CD4-positive, alpha-beta memory T cell (primary cell): ENCODE results near the gene TUBGCP3. TPM values are rescaled to one million over a fixed set of nuclear protein-coding genes. Genes with fewer than 3 reads are reported as not detected.

Experiments
- CTCF ChIA-PET: fragments of 350-600 bp; sonication (Branson Sonifier 250); formaldehyde crosslinking; loops from one replicate; lab custom pipeline; 2021; ENCODE audit warnings: inconsistent platforms; ENCODE audit not compliant: partially characterized antibody; lab: Charles Lee
- POLR2A ChIA-PET: fragments of 350-600 bp; sonication (Branson Sonifier 250); formaldehyde crosslinking; loops from one replicate; lab custom pipeline; 2021; ENCODE audit not compliant: partially characterized antibody; lab: Charles Lee
- DNase-seq, 5 donors: peaks; one replicate each; pipeline versions ENCODE4 v3.0.0 to v3.0.0-alpha.2; 2020 to 2022; ENCODE audit warnings: mixed read lengths in 1 of 5
- H3K27ac ChIP-seq: one replicate; pipeline ENCODE4 v1.7.0; 2013; ENCODE audit warnings: low read depth, low read length
- H3K27me3 ChIP-seq: 2 replicates; pipeline ENCODE4 v1.7.0; 2013; ENCODE audit warnings: mild to moderate bottlenecking, low read length, moderate library complexity; ENCODE audit not compliant: insufficient read depth
- H3K36me3 ChIP-seq: 2 replicates; pipeline ENCODE4 v1.7.0; 2013; ENCODE audit warnings: mild to moderate bottlenecking, low read length, moderate library complexity; ENCODE audit not compliant: insufficient read depth
- H3K4me1 ChIP-seq: 2 replicates; pipeline ENCODE4 v1.7.0; 2013; ENCODE audit warnings: mild to moderate bottlenecking, low read length, moderate library complexity; ENCODE audit not compliant: insufficient read depth
- H3K4me3 ChIP-seq, 2 donors: one replicate each; pipeline ENCODE4 v1.7.0; 2013; ENCODE audit warnings: low read length in 2 of 2, mild to moderate bottlenecking in 1 of 2
- H3K9me3 ChIP-seq, 2 donors: one replicate each; pipeline ENCODE4 v1.7.0; 2013; ENCODE audit warnings: low read length in 2 of 2, control low read depth in 1 of 2; ENCODE audit not compliant: control insufficient read depth in 1 of 2
- H3K27ac Mint-ChIP-seq, 7 donors: one replicate each; pipeline ENCODE4 v1.8.0; 2020 to 2021; ENCODE audit warnings: mixed read lengths in 7 of 7, mild to moderate bottlenecking in 6 of 7, inconsistent platforms in 3 of 7, moderate library complexity in 3 of 7
- H3K27me3 Mint-ChIP-seq, 2 donors: one replicate each; pipeline ENCODE4 v1.8.0; 2020 to 2021; ENCODE audit warnings: mixed read lengths in 2 of 2
- H3K36me3 Mint-ChIP-seq, 2 donors: one replicate each; pipeline ENCODE4 v1.8.0; 2020 to 2021; ENCODE audit warnings: mixed read lengths in 2 of 2, inconsistent platforms in 1 of 2, mild to moderate bottlenecking in 1 of 2
- H3K4me1 Mint-ChIP-seq, 4 donors: one replicate each; pipeline ENCODE4 v1.8.0; 2020 to 2021; ENCODE audit warnings: mixed read lengths in 4 of 4, mild to moderate bottlenecking in 1 of 4
- H3K4me3 Mint-ChIP-seq, 8 donors: one replicate each; pipeline ENCODE4 v1.8.0; 2020 to 2021; ENCODE audit warnings: mixed read lengths in 8 of 8, mild to moderate bottlenecking in 7 of 8, moderate library complexity in 6 of 8, inconsistent platforms in 3 of 8
- H3K9me3 Mint-ChIP-seq, 8 donors: one replicate each; pipeline ENCODE4 v1.8.0; 2020 to 2021; ENCODE audit warnings: mixed read lengths in 8 of 8, mild to moderate bottlenecking in 5 of 8, inconsistent platforms in 3 of 8, moderate library complexity in 1 of 8
- intact Hi-C: fragments of 100-400 bp; cut with micrococcal nuclease; formaldehyde crosslinking; loops from one replicate; pipeline ENCODE4 v1.15.1; 2023
- polyA plus RNA-seq, 2 donors: library from polyadenylated mRNA; unstranded; fragments of 300-500 nt; fragmentation: Illumina TruSeq; gene quantifications; one replicate each; pipeline ENCODE4 v1.2.3, GENCODE V29; 2021
- total RNA-seq, 2 experiments: library from RNA; stranded (reverse); gene quantifications; one replicate each; pipeline ENCODE4 v1.2.3, GENCODE V29; 2021

TUBGCP3 gene
- total and polyA plus RNA-seq, 4 experiments from 2014 or later: 13.1 to 43.7 (median 29.1) TPM

DNA sequence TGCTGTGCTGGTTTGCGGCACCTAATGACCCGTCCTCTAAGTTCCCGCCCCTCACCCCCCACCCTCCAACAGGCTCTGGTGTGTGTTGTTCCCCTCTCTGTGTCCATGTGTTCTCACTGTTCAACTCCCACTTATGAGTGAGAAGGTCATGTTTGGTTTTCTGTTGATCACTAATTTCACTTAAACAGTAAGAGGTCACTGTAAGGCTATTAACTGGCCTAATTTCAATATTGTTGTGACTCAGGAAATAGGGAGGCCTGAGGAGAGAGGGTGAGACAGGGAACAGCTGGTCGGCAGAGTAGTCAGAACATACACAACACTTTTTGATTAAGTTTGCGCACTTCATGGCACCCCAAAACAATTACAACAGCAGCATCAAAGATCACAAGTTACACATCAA lies 15.6 kb downstream of the TUBGCP3 start:
- no peaks in the 10 kb centered on the region for H3K27me3 ChIP-seq
- POLR2A ChIA-PET: no interaction called here
- peaks cover 25% of the 10 kb centered on the region for H3K4me1 ChIP-seq
- Mint-ChIP-seq H3K4me1 (peaks cover 45 to 71% (median 59%) of the 10 kb centered on the region in 4 donors), H3K9me3 (peaks cover 0 to 4% (median 0%) of the 10 kb centered on the region in 8 donors), H3K27me3 (no peaks in the 10 kb centered on the region), H3K4me3 (peak overlapping the region in 1 of 8 donors; percentile 18), H3K27ac (peak overlapping the region in 1 of 7 donors; percentile 26), H3K36me3 (peaks cover 19 to 21% of the 10 kb centered on the region in 2 donors)
- peaks cover 9% of the 10 kb centered on the region for H3K36me3 ChIP-seq
- H3K4me3 ChIP-seq: no peak overlapping the region
- no peak overlapping the region for H3K27ac ChIP-seq
- H3K9me3 ChIP-seq: no peaks in the 10 kb centered on the region
- DNase-seq: no peak
- CTCF ChIA-PET: interaction anchor here (1.0 to 1.3 kb wide), 2 partner anchors 19 to 34 kb away, joined by 3 to 4 read pairs; no protein-coding TSS in a partner anchor
- intact Hi-C loops: no loop called here

DNA sequence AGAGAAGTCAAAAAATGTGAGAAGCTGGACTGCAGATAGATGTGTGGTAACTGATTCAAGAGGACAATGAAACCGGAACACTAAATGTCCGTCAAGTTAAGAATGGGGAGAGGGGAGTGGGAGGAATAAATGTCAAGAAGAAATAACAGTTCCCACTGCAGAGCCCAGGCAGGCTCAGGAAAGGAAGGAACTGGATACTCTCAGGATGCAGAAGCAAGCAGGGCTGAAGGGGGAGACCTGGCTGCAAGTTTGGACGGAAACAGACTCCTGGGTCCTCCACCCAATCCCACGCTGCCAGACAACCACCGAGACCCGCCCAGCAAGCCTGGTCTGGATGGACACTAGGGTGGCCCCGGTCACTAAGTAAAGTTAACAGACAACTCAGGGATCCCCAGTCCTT lies 18.1 kb downstream of the TUBGCP3 start:
- ChIA-PET CTCF (no interaction called here), POLR2A (no interaction called here)
- no peak for DNase-seq
- no peaks in the 10 kb centered on the region for H3K9me3 Mint-ChIP-seq
- Histone ChIP-seq H3K27me3 (no peaks in the 10 kb centered on the region), H3K36me3 (peaks cover 9% of the 10 kb centered on the region), H3K4me3 (no peak overlapping the region), H3K4me1 (peaks cover 7% of the 10 kb centered on the region), H3K9me3 (no peaks in the 10 kb centered on the region), H3K27ac (no peak overlapping the region)
- H3K4me3 Mint-ChIP-seq: no peak overlapping the region
- H3K36me3 Mint-ChIP-seq: peaks cover 25 to 38% of the 10 kb centered on the region in 2 donors
- H3K4me1 Mint-ChIP-seq: peaks cover 30 to 48% (median 40%) of the 10 kb centered on the region in 4 donors
- H3K27ac Mint-ChIP-seq: peak overlapping the region in 1 of 7 donors; percentile 28
- intact Hi-C loops: no loop called here
- no peaks in the 10 kb centered on the region for H3K27me3 Mint-ChIP-seq

DNA sequence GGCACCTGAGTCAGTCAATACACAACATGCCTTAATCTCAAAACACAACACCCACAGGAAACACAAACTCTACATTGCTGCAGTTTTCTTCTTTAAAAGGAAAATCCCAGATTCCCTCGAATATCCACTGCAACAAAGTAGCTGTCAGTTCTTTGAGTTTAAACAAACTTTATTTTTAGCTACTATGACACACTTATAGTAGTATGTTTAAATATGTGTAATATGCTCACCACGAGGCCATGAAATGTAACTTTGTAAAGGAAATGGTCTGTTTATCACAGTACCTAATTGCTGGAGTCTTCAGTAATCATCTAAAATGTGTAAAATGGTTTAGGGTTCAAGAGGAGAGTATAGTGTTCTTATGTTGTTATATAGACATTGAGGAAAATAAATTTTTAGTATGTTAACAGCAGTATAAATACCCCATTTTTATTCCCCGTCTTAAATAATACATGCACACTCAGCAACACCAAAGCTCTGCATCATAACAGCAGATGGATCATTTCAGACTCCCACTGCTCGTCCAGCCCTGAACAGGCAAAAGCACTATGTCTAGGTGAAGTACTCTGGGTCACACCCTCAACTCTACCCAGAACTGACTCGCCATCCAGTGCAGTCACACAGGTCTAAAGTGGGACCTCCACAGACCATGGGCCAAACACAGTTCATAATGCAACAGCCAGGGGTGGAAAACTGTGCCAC lies 20.6 kb downstream of the TUBGCP3 start:
- ChIA-PET POLR2A (no interaction called here), CTCF (interaction anchor here (1.1 kb wide), 1 partner anchor 40 kb away, joined by 3 read pairs; no protein-coding TSS in a partner anchor)
- no peak overlapping the region for H3K4me3 Mint-ChIP-seq
- Histone ChIP-seq H3K4me3 (no peak overlapping the region), H3K9me3 (no peaks in the 10 kb centered on the region), H3K27me3 (no peaks in the 10 kb centered on the region), H3K27ac (no peak overlapping the region), H3K4me1 (no peaks in the 10 kb centered on the region), H3K36me3 (peaks cover 9% of the 10 kb centered on the region)
- peaks cover 38 to 60% of the 10 kb centered on the region in 2 donors for H3K36me3 Mint-ChIP-seq
- H3K4me1 Mint-ChIP-seq: peaks cover 17 to 29% (median 27%) of the 10 kb centered on the region in 4 donors
- H3K27ac Mint-ChIP-seq: no peak overlapping the region
- H3K9me3 Mint-ChIP-seq: no peaks in the 10 kb centered on the region
- intact Hi-C loops: no loop called here
- no peak for DNase-seq
- H3K27me3 Mint-ChIP-seq: no peaks in the 10 kb centered on the region

- Histone ChIP-seq H3K27ac (no peak overlapping the region), H3K4me3 (no peak overlapping the region), H3K4me1 (no peaks in the 10 kb centered on the region), H3K27me3 (no peaks in the 10 kb centered on the region), H3K36me3 (peaks cover 14% of the 10 kb centered on the region), H3K9me3 (no peaks in the 10 kb centered on the region)
- DNase-seq: no peak
- H3K27me3 Mint-ChIP-seq: no peaks in the 10 kb centered on the region
- CTCF ChIA-PET: interaction anchor here (1.2 kb wide), 1 partner anchor 11 kb away, joined by 4 read pairs; no protein-coding TSS in a partner anchor
- peaks cover 41 to 78% of the 10 kb centered on the region in 2 donors for H3K36me3 Mint-ChIP-seq
- intact Hi-C loops: no loop called here
- peak overlapping the region in 1 of 8 donors; percentile 44 for H3K4me3 Mint-ChIP-seq
- H3K9me3 Mint-ChIP-seq: no peaks in the 10 kb centered on the region
- H3K27ac Mint-ChIP-seq: peak overlapping the region in 2 of 7 donors; percentile 13 to 36
- POLR2A ChIA-PET: no interaction called here
- peaks cover 5 to 20% (median 11%) of the 10 kb centered on the region in 4 donors for H3K4me1 Mint-ChIP-seq
Observed at GRCh38 chr13:112562786-112563383, 25.1 kb downstream of the TUBGCP3 start.

DNA sequence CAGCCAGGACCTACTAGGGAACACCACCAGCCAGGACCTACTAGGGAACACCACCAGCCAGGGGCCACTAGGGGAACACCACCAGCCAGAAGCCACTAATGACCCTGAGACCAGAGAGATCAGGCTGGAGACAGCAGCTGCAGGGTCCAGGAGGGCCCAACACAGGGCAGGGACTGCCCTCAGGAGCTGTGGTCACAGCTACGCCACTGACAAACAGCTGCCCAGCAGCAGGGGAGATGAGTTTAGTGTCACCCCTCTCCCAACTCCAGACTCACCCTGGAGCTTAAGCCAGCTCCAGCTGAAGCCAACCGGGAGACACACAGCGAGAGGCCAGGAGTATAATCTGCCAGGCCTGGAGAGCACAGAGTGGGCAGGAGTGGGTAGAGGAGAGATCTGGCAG lies 25.7 kb downstream of the TUBGCP3 start:
- POLR2A ChIA-PET: no interaction called here
- Histone ChIP-seq H3K4me1 (no peaks in the 10 kb centered on the region), H3K9me3 (no peaks in the 10 kb centered on the region), H3K27me3 (no peaks in the 10 kb centered on the region), H3K4me3 (no peak overlapping the region), H3K36me3 (peaks cover 12% of the 10 kb centered on the region), H3K27ac (no peak overlapping the region)
- Mint-ChIP-seq H3K36me3 (peaks cover 43 to 79% of the 10 kb centered on the region in 2 donors), H3K9me3 (no peaks in the 10 kb centered on the region), H3K27ac (no peak overlapping the region), H3K4me3 (no peak overlapping the region), H3K27me3 (no peaks in the 10 kb centered on the region), H3K4me1 (peaks cover 5 to 20% (median 11%) of the 10 kb centered on the region in 4 donors)
- intact Hi-C loops: no loop called here
- no peak for DNase-seq
- CTCF ChIA-PET: no interaction called here

- ChIA-PET CTCF (no interaction called here), POLR2A (no interaction called here)
- DNase-seq: no peak
- no peak overlapping the region for H3K27ac ChIP-seq
- H3K4me1 ChIP-seq: no peaks in the 10 kb centered on the region
- no peaks in the 10 kb centered on the region for H3K9me3 ChIP-seq
- no peak overlapping the region for H3K4me3 ChIP-seq
- Mint-ChIP-seq H3K36me3 (peaks cover 40 to 78% of the 10 kb centered on the region in 2 donors), H3K9me3 (no peaks in the 10 kb centered on the region), H3K27me3 (no peaks in the 10 kb centered on the region), H3K4me1 (peaks cover 5 to 20% (median 11%) of the 10 kb centered on the region in 4 donors), H3K27ac (peak overlapping the region in 3 of 7 donors; percentile 11 to 63 (median 57)), H3K4me3 (no peak overlapping the region)
- H3K27me3 ChIP-seq: no peaks in the 10 kb centered on the region
- H3K36me3 ChIP-seq: peaks cover 19% of the 10 kb centered on the region
- intact Hi-C loops: no loop called here
Observed at GRCh38 chr13:112561478-112561877, 26.5 kb downstream of the TUBGCP3 start.

- no peak overlapping the region for H3K27ac ChIP-seq
- peaks cover 44% of the 10 kb centered on the region for H3K36me3 ChIP-seq
- no peaks in the 10 kb centered on the region for H3K27me3 ChIP-seq
- peak overlapping the region in 1 of 7 donors; percentile 32 for H3K27ac Mint-ChIP-seq
- peaks cover 5 to 18% (median 11%) of the 10 kb centered on the region in 4 donors for H3K4me1 Mint-ChIP-seq
- ChIA-PET POLR2A (no interaction called here), CTCF (no interaction called here)
- no peaks in the 10 kb centered on the region for H3K4me1 ChIP-seq
- no peak for DNase-seq
- H3K36me3 Mint-ChIP-seq: peaks cover 63 to 84% of the 10 kb centered on the region in 2 donors
- no peaks in the 10 kb centered on the region for H3K9me3 Mint-ChIP-seq
- H3K4me3 Mint-ChIP-seq: no peak overlapping the region
- intact Hi-C loops: no loop called here
- no peaks in the 10 kb centered on the region for H3K27me3 Mint-ChIP-seq
- no peak overlapping the region for H3K4me3 ChIP-seq
- H3K9me3 ChIP-seq: no peaks in the 10 kb centered on the region
Observed at GRCh38 chr13:112558696-112559418, 29.1 kb downstream of the TUBGCP3 start.
